Activated T-cell treated with anti-CD3 and anti-CD28 coated beads for 1 hour (primary cell): ENCODE measurements around the gene ATXN1.

Source experiments
- DNase-seq: peaks from one replicate; pipeline ENCODE4 v3.0.0-alpha.2; 2020; ENCODE audit warnings: low read depth

ATXN1 gene

GRCh38 chr6:16437095-16437494 is 324.2 kb downstream of the ATXN1 start:
- DNase-seq = no peak

DNA sequence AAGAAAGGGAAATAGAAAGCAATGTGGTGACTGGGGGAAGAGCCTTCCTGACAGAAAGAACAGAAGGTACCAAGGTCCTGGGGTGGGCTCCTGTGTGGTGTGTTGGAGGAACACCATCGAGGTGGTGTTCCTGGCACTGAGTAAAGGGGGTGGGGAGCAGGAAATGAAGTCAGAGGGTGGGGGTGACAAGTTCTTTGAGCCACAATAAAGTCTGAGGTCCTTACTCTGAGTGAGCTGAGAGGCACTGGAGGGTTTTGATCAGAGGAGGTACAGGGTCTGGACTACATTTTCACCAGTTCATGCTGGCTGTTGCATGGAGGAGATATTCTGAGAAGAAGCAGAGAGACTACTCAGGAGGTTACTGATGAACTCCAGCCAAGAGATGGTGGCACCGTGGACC is 324.7 kb downstream of the ATXN1 start:
- no peak for DNase-seq

DNA sequence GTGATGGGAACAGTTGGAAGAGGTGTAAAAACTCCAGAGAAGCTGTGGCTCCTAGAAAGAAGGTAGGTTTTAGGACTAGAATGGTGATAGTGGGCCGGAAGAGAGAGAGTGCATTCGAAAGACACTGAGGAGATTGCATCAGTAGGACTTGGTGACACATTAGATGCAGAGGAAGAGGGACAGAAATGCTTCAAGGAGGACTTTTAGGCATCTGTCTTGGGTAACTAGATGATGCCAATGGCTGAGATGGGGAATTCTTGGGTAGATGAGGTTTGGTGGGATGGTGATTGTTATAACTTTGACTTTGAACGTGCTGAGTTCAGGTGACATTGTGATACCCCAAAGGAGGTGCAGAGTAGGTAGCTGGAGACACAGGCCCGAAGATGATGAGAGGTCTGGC is 326.4 kb downstream of the ATXN1 start:
- DNase-seq = no peak

GRCh38 chr6:16433338-16433890 is 327.8 kb downstream of the ATXN1 start:
- DNase-seq = no peak

DNA sequence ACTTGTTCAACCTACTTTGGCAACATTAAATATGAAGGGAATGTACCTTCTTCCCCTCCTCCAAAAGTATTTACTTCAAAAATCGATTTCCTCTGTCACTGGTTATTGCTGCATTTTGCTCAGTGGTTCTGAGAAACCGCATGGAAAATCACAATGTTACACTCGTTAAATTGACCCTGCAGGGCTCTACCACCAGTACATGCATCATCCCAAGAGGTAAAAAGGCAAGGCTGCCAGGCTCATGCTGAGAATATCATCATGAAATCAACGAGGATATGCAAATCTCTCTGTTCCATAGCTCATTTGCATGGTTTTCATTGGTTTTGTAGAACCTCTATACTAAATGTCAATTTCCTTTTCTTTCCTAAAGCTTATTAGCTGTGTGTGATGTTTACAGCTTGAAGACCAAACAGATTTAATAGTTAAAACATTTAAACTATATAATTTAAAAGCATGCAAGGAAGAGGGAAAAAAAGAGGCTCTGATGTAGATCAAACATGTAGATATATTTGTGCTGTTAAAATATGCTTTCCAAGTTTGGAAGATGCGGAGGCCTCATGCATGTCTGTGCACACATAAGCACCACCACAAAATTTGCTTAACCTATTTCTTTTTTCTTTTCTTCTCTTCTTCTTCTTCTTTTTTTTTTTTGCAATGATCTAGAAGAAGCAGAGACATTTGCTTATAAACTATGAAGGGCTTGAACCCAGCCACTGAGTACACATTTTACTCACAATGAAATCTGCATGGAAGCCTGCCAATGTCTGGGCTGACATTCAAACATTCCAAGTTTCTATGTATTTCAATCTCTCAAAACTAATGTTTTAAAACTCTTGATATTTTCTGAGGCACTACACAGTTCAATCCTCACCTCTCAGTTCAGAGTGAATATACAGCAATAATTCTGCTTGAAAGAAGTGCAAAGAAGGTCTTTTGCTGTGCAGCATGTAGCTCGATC is 328.9 kb downstream of the ATXN1 start:
- DNase-seq = no peak

DNA sequence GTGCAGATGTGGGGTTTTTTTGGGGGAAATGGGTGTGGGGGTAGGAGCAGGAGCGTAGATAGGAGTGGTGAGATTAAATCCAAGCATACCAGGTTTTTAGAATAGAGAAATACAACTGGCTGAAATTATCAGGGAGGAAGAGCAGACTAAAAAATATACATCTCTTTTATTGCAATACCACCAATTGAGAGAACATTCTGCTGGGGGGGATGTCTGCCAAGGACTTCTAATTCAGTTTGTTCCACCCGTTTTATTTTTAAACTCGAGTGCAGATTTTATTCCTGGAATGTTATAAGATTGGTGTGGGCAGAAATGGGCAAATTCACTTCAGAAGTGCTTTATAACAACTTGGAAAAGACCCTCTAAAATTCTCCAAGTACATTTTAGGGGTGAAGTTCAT is 330.2 kb downstream of the ATXN1 start:
- no peak for DNase-seq

DNA sequence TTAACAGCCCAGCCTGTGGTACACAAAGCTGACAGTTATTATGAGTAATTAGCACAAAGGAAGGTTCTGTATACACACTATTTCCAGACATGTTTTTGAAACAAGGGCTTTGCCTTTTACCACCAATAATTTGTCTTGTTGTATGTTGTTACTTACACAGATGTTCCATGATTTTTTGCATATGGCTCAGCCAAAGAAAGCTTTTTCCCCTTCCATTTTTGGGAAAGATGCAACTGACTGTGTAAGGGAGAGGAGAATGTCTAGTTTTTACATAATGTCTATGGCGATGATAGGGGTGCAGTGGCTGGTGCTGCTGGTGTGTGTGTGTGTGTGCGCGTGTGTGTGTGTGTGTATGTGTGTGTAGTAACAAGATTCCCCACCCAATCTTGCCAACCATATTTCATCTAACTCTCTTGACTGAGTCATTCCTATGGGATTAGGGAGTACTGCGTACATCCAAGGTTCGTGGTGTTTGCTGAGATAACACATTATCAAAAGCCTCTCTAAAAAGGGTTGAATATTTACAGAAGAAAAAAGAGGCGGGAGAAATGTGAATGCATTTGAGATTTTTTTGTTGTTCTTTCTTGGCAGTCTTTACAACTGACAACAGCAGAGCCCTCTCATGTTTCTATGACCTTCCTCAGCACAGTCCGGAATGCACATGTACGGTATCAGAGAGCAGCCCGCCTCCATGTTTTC is 330.7 kb downstream of the ATXN1 start:
- no peak for DNase-seq

- DNase-seq = no peak
These were observed 331.6 kb downstream of the ATXN1 start for GRCh38 chr6:16429669-16430068.

GRCh38 chr6:16427124-16427523 is 334.1 kb downstream of the ATXN1 start:
- no peak for DNase-seq

DNA sequence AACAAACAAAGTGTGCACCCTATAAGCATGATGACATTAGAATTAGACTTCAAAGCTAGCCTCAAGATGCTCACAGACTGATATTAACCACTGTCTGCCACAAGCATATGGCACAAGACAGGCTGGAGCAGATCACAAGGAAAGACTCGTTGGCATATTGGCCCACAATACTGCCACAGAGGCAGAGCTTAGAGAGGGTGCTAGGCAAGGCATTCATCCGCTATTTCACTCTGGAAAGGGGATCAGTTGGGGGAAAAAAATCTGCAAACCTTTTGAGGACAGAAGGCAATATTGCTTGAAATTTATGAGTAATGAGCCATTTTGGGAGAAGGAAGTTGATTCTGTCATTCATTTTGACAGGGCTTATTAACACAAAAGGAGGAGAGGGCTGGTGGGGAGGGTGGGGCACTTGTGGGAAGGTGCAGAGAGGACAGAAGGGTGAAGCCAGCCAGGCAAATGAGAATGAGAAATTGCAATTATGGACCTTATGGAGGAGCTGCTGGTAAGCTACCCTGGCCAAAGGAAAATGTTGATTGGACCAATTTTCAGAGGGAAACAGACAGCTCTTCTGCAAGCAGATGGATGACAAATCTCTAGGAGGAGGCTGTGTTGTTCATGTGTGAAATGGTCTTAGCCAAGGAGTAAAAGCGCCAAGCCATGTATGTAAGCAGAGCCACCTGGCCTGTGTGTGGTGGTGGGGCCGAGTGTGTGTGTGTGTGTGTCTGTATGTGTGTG is 335.2 kb downstream of the ATXN1 start:
- DNase-seq = no peak

DNA sequence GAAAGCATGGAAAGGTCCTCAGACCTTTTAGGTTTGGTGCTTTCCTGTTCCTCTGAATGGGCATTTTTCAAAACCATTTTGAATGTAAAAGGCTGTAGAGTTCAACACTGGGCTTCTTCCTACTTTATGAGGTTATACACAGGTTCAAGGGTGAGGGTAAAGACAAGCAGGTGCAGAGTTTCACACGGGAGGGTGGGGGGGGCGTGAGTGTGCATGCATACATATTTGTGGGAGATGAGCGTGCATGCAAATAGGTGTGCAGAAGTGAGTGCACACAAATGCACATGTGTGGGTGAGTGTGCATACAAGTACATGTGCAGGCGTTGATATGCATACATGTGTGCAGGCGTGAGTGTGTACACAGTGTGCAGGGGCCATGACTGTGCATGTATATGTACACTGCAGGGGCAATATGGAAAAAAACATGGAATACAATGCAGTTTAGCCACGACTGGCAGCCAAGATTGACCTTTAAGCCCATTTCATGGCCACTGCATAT is 339.7 kb downstream of the ATXN1 start:
- no peak for DNase-seq

GRCh38 chr6:16420715-16421461 is 340.4 kb downstream of the ATXN1 start:
- DNase-seq = no peak

DNA sequence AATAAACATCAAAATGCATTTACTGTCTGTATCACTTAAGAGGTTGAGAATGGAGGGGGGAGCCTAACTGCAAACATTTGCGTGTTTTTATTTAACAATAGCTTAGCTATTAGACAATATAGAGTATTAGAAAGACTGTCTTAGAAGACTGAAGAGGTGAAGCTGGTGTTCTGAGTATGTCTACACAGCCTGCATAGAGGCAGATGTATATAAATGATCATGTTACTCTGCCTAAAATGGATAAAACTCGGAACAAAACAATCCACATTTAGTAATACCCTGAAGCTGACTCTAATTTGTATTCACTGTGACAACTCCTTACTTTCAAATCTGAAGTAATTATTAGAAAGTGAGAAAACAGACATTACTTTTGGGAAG is 340.9 kb downstream of the ATXN1 start:
- no peak for DNase-seq

GRCh38 chr6:16419636-16420336 is 341.5 kb downstream of the ATXN1 start:
- DNase-seq = no peak

DNA sequence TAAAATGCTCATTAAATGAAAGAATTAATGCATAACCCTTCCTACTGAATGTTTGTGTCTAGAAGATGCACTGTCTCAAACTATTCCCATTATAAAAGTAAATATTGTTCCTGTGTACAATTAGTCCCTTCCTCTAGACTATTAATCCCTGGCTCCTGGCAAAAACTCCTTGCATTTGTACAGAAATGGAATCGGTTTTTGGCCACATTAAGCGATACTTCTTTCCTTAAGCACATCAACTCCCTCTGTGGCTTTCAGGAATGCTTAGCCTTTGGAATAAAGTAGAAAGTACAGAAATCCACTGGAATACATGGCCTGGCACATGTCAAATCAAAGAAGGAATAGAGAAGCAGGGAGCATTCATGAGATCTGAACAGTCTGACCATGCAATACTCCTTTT is 343.1 kb downstream of the ATXN1 start:
- no peak for DNase-seq

- DNase-seq = no peak
These were observed 345.6 kb downstream of the ATXN1 start for GRCh38 chr6:16415677-16416076.

DNA sequence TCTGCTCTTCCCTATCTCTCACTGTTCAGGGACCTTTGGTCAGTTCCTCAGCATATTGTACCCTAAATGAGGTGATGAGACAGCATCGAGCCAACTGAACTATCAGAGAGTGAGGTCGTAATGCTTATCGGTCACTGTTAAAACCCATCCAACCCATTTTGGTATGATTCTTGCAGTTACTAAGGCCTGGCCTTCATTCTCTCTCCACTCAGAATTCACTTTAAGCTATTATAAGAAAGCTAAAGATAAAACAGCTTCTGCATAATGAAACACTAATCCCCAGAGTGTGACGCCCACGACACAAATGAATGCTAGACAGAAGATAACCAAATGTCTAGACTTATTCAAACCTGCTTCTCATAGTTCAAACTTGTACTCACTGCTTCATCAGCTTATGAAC is 347.1 kb downstream of the ATXN1 start:
- DNase-seq = no peak

- DNase-seq = no peak
These were observed 347.9 kb downstream of the ATXN1 start for GRCh38 chr6:16413399-16413798.

DNA sequence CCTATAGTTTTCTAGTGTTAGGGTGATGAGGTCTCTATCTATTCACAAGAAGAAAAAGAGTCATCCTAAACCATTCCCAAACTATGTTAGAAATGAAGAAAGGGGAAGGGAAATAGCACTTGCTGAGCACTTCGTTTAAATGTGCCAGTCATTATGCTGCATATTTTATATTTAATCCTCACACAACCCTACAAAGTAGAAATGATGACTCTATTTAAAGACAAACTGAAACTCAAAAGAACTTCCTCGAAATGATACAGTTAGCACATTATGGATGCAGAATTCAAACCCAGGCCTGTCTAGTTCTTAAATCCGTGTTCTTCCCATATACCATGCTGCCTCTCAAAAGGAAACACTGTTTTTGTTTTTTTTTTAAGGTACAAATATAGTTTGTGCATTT is 348.3 kb downstream of the ATXN1 start:
- DNase-seq = no peak

GRCh38 chr6:16412171-16412570 is 349.1 kb downstream of the ATXN1 start:
- DNase-seq = no peak
